Omental fat pad (tissue), 4 donors: ENCODE measurements around the gene FAM163B. TPM values are rescaled to one million over a fixed set of nuclear protein-coding genes. Genes with fewer than 3 reads are reported as not detected.

ENCODE experiments used
- ATAC-seq: fragments of 150-250 bp; one replicate; pipeline ENCODE4 v1.9.1; 2016; ENCODE audit warnings: mild to moderate bottlenecking, moderate library complexity; ENCODE audit not compliant: low FRiP score
- DNase-seq: peaks from one replicate; pipeline ENCODE4 v3.0.0-alpha.2; 2019; ENCODE audit warnings: low spot score
- total RNA-seq, 4 donors: library from RNA; depleted of rRNA; stranded (reverse); fragments of >200 nt; gene quantifications; one replicate each; pipeline ENCODE4 v1.1.0, GENCODE V29; 2016
- TF ChIP-seq, protein P1 (sequence below), 3 donors: fragments of 450-650 bp; IDR thresholded peaks; one replicate each; pipeline ENCODE4 v1.5.1; 2016 to 2017; ENCODE audit warnings: antibody characterized with exemption in 3 of 3, mild to moderate bottlenecking in 3 of 3, moderate library complexity in 2 of 3

Gene FAM163B
- total RNA-seq, 4 donors from 2014 or later = not detected

DNA sequence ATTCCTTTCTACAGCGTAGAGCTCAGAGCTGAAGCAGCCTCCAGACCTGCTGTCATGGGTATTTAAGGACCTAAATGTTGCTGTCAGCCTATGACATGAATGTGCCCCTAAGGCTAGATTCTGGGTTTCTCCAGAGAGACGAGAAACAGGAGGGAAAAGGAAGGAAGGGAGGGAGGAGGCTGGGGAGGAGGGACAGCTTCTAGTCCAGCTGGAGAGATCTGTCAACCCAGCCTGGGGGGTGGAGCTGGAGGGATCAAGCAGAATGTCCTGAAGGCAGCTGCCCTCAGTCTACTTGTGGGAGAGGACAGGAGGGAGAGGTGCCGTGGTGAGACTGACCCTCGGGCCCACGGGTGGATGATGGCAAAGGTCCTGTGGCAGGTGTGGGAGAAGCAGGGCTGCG, 25.9 kb upstream of the FAM163B start:
- ATAC-seq = no peak
- DNase-seq = no peak
- TF ChIP-seq, protein P1, sequence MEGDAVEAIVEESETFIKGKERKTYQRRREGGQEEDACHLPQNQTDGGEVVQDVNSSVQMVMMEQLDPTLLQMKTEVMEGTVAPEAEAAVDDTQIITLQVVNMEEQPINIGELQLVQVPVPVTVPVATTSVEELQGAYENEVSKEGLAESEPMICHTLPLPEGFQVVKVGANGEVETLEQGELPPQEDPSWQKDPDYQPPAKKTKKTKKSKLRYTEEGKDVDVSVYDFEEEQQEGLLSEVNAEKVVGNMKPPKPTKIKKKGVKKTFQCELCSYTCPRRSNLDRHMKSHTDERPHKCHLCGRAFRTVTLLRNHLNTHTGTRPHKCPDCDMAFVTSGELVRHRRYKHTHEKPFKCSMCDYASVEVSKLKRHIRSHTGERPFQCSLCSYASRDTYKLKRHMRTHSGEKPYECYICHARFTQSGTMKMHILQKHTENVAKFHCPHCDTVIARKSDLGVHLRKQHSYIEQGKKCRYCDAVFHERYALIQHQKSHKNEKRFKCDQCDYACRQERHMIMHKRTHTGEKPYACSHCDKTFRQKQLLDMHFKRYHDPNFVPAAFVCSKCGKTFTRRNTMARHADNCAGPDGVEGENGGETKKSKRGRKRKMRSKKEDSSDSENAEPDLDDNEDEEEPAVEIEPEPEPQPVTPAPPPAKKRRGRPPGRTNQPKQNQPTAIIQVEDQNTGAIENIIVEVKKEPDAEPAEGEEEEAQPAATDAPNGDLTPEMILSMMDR (IDR thresholded peaks at IDR 0.05) = no peak

DNA sequence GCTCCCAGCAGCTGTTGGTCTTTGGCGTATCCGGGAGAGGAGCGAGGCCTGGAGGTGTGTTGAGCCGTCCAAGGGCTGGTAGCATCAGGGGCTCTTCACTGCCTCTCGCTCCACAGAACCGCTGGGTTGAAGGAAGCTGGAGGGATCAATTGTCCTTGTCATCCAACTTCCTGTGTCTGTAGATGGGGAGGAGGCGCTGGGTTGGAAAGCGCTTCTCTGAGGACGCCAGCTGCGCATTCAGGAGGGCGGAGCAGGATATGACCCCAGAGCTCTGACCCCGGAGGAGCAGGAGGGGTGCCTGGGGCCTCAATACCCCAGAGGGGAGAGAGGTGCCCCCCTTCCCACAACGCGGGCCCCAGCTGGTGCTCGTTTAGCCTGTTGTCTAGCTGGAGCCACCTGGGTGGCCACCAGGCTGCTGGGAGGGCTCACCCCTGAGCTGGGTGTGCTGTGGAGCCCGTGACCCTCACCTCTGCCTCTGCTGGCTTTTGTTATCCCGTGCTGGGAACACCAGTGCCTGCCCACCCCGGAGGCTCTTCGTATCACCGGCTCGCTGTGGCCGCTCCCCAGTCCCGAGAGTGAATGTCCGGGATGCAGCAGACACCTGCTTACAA, 25.0 kb upstream of the FAM163B start:
- TF ChIP-seq, protein P1 (IDR thresholded peaks at IDR 0.05) = no peak
- ATAC-seq = no peak
- no peak for DNase-seq

DNA sequence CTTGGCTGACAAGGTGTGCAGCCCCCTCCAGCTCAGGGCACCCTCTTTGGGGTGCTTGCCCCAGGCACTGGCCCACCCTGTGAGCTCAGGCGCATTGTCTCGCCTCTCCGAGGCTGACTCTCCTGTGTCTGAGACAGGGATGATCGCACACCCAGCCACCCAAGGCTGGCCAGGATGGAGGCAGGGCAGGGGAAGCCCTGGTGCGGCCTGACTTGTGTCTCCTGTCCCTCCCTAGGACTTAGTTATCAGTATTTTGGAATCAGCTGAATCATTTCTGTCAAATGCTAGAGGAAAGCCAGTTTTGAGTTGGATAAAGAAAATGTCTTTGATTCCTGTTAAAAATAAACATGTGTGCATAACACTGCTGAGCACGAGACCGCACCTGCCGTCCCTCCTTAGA, 24.5 kb upstream of the FAM163B start:
- ATAC-seq (no peak), DNase-seq (no peak)

DNA sequence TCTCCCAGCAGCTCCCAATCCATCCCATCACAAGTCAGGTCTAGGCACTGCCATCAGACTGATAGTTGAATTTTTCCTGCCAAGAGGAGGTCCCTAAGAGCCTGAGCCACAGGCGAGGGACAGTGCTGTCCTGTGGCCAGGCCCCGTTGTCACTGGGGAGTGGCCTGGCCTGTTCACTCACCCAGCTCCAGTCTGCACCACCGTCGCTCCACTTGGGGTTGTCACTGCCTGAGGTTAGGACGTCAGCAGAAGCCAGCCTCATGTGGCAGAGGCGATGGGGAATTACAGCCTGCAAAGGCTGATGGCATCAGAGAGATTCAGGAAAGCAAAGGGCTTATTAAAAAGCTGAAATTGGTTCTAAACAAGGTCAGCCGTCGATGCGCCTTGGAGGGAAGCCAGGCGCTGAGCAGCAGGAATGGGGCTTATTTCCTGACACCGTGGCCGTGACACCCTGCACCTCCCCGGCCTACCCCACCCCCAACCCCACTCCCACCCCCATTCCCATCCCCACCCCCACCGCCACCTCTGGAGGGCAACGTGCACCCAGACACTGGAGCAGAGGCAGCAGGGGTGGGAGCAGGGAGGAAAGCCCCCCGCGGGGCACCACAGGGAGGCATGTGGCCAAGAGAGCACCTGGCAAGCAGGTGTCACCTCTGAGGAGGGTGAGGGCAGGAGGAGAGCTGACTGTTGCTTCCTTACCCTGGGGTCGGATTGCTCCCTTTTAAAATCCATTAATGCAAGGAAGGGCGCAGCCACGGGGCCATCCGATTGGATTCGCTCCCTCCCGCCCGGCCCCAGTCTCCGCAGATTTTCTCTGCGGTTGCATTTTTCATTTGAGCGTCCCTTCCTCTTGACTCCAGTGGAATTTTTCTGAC, 23.9 kb upstream of the FAM163B start:
- TF ChIP-seq, protein P1 (IDR thresholded peaks at IDR 0.05) = no peak
- DNase-seq = no peak
- no peak for ATAC-seq

More for the DNA sequence above, 24.5 kb upstream of the FAM163B start:
- TF ChIP-seq, protein P1 (IDR thresholded peaks at IDR 0.05) = no peak

DNA sequence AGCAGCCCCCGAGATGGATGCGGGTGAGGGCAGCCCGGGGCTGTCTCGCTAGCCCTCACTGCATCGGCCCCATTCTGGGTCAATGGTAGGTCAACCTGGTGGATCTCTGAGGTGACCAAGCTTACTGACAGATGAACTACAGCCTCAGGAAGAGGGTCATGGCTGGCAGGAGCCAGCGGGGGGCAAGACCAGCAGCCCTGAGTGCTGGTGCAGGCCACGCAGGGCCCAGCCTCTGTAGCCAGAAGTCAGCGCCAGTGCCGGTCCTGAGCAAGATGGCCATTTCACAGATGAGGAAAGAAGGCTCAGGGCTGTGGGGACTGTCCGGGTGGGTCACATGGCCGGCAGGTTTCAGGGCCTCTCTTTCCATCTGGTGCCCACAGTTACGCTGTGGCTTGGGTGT, 21.9 kb upstream of the FAM163B start:
- DNase-seq = no peak
- TF ChIP-seq, protein P1 (IDR thresholded peaks at IDR 0.05) = no peak
- ATAC-seq = no peak

DNA sequence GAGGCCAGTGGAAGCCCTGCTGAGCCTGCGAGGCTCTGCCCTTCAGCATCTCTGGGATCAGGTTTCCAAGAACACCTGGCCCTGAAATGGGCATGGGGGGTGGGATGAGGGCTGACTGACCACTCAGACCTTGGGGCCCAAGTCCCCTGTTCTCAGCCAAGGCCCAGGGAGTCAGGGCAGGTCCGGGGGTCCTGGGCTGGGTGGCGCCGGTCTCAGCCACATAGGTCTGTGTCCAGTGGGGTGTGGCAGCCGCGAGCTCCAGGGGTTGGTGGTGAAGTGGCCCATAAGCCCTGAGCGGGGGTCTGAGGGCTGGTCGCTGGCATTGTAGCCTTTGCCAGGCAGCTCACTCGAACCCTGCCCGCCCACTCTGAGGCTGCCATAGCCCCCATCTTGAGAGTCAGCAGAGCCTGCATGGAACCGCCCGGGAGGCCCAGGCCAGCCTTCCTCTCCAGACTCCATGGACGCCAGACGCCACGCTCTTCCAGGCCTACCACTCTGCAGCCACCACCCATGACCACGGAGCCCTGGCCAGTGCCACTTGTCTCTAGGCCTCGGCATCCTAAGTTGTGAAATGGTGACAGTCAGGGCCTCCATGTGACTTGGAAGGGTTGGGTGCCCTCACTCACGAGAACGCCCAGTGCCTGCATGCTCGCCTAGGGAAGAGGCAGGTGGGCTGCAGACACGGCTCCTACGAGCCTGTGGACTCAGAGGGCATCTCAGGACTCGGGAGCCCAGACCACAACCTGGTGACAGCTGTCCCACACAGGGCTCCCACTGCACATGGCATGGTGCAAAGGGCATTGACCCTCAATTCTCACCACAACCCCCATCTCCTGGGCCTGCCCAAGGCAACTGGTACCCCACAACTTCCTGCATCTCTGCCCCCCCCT, 20.3 kb upstream of the FAM163B start:
- TF ChIP-seq, protein P1 (IDR thresholded peaks at IDR 0.05) = no peak
- DNase-seq (no peak), ATAC-seq (no peak)
